ENCODE results near the gene PCNX1. TPM values are rescaled to one million over a fixed set of nuclear protein-coding genes. Genes with fewer than 3 reads are reported as not detected.

PCNX1 gene
- total and polyA plus RNA-seq, 9 of the 15 experiments (the other 6 are each of a cell fraction or from before 2014, with no cell fraction given), result 0.30 to 4.5 (median 2.3) TPM

GRCh38 chr14:71150737-71151136 is 243.5 kb downstream of the PCNX1 start:
- Histone ChIP-seq H3K9me1 (ENCODE audit: control insufficient read depth, insufficient read depth, low read length) (no peaks in the 10 kb centered on the region), H2AFZ (ENCODE audit: low read depth, low read length) (no peak overlapping the region), H3K9ac (ENCODE audit: insufficient read depth in 1 of 2, low read depth in 2 of 2, low read length in 2 of 2) (no peak overlapping the region), H3K36me3 (ENCODE audit: control insufficient read depth, insufficient read depth, low read length) (no peaks in the 10 kb centered on the region), H3K27me3 (ENCODE audit: control insufficient read depth in 2 of 2, insufficient read depth in 2 of 2, low read length in 2 of 2) (peaks cover 0 to 4% of the 10 kb centered on the region in 2 experiments; a peak in 1 of 5 replicates), H3K4me1 (replicated peaks in 1 of 2; ENCODE audit: control insufficient read depth in 2 of 2, insufficient read depth in 2 of 2, low read length in 2 of 2) (no peaks in the 10 kb centered on the region), H3K27ac (ENCODE audit: extremely low read depth, low read depth, low read length) (no peak overlapping the region), H3K4me2 (ENCODE audit: insufficient read depth, low read length) (no peak overlapping the region), H3K9me3 (replicated peaks; ENCODE audit: control insufficient read depth, insufficient read depth, low read depth, low read length) (no peaks in the 10 kb centered on the region), H3K4me3 (no peak overlapping the region), H4K20me1 (replicated peaks; ENCODE audit: control insufficient read depth, insufficient read depth, low read length) (no peaks in the 10 kb centered on the region), H3K79me2 (ENCODE audit: control insufficient read depth, insufficient read depth, low read length) (no peaks in the 10 kb centered on the region)
- FAIRE-seq (no peak), DNase-seq (ENCODE audit: extremely low read depth in 1 of 4, low spot score in 3 of 4) (no peak), ATAC-seq (no peak)
- POLR2A ChIA-PET, result no interaction called here
- intact Hi-C loops (cut with micrococcal nuclease) (no loop called here), in situ Hi-C loops (cut with MboI) (no loop called here)
- no peak for TF ChIP-seq SETDB1 (IDR thresholded peaks at IDR 0.05; ENCODE audit: low read length)
- peak; percentile 81 for TF ChIP-seq ZFP36 (IDR thresholded peaks at IDR 0.05; ENCODE audit: low read depth, low read length, partially characterized antibody)
- BruUV-seq (replicated peaks), result no TSS peak
- WGBS (ENCODE audit: insufficient coverage, low coverage, missing lambda C conversion rate), result 3% methylated on average over 5 of the region's 5 CpGs
- CTCF ChIA-PET (ENCODE audit: low intra/inter-chr PET ratio), result no interaction called here

GRCh38 chr14:71155743-71156142 is 248.5 kb downstream of the PCNX1 start:
- 3% methylated on average over 4 of the region's 5 CpGs for WGBS (ENCODE audit: insufficient coverage, low coverage, missing lambda C conversion rate)
- intact Hi-C loops (cut with micrococcal nuclease), result no loop called here
- ATAC-seq, result no peak
- TF ChIP-seq NBN (IDR thresholded peaks at IDR 0.05; ENCODE audit: low read depth), result no peak
- TF ChIP-seq NCOA2 (IDR thresholded peaks at IDR 0.05; ENCODE audit: partially characterized antibody in 2 of 2), result no peak
- no peak for TF ChIP-seq PBX2 (CRISPR knock-in tag; IDR thresholded peaks at IDR 0.05; ENCODE audit: low read depth)
- no peak for TF ChIP-seq PBX2 (tag; conservative IDR thresholded peaks at IDR 0.05; ENCODE audit: low read depth)
- no peak for TF ChIP-seq ELK3 (CRISPR knock-in tag; IDR thresholded peaks at IDR 0.05)

More at GRCh38 chr14:71155743-71156142, 248.5 kb downstream of the PCNX1 start:
- BruUV-seq (replicated peaks), result no TSS peak
- Histone ChIP-seq H3K4me3 (no peak overlapping the region), H3K9me1 (ENCODE audit: control insufficient read depth, insufficient read depth, low read length) (no peaks in the 10 kb centered on the region), H3K9me3 (replicated peaks; ENCODE audit: control insufficient read depth, insufficient read depth, low read depth, low read length) (no peaks in the 10 kb centered on the region), H3K36me3 (ENCODE audit: control insufficient read depth, insufficient read depth, low read length) (no peaks in the 10 kb centered on the region), H3K79me2 (ENCODE audit: control insufficient read depth, insufficient read depth, low read length) (no peaks in the 10 kb centered on the region), H2AFZ (ENCODE audit: low read depth, low read length) (no peak overlapping the region), H3K27me3 (ENCODE audit: control insufficient read depth in 2 of 2, insufficient read depth in 2 of 2, low read length in 2 of 2) (peaks cover 0 to 5% of the 10 kb centered on the region in 2 experiments; a peak in 3 of 5 replicates), H3K4me2 (ENCODE audit: insufficient read depth, low read length) (no peak overlapping the region), H4K20me1 (replicated peaks; ENCODE audit: control insufficient read depth, insufficient read depth, low read length) (no peaks in the 10 kb centered on the region), H3K27ac (ENCODE audit: extremely low read depth, low read depth, low read length) (no peak overlapping the region), H3K4me1 (replicated peaks in 1 of 2; ENCODE audit: control insufficient read depth in 2 of 2, insufficient read depth in 2 of 2, low read length in 2 of 2) (no peaks in the 10 kb centered on the region), H3K9ac (ENCODE audit: insufficient read depth in 1 of 2, low read depth in 2 of 2, low read length in 2 of 2) (no peak overlapping the region)
- ChIA-PET POLR2A (no interaction called here), CTCF (ENCODE audit: low intra/inter-chr PET ratio) (no interaction called here)
- in situ Hi-C loops (cut with MboI), result no loop called here
- FAIRE-seq (no peak), DNase-seq (ENCODE audit: extremely low read depth in 1 of 4, low spot score in 3 of 4) (no peak)
